MM.1S (cell line): Measurements from ENCODE around the gene PRDM12.

Experiments
- DNase-seq: peaks from one replicate; pipeline ENCODE4 v3.0.0-alpha.2; 2015
- H2AFZ ChIP-seq: fragments of 300-600 bp; sonication (generic); 2 replicates; pipeline ENCODE4 v1.6.0; 2016; ENCODE audit warnings: antibody characterized with exemption, low read length
- H3F3A ChIP-seq: fragments of 300-600 bp; sonication (generic); 2 replicates; pipeline ENCODE4 v1.6.1; 2016; ENCODE audit warnings: mild to moderate bottlenecking, antibody characterized with exemption, low read length, moderate library complexity, mixed read lengths; ENCODE audit not compliant: insufficient read depth
- H3K27ac ChIP-seq: fragments of 300-600 bp; sonication (generic); 2 replicates; pipeline ENCODE4 v1.5.1; 2016; ENCODE audit warnings: mild to moderate bottlenecking, low read length
- H3K27me3 ChIP-seq: fragments of 300-600 bp; sonication (generic); replicated peaks from 2 replicates; pipeline ENCODE4 v1.6.0; 2016; ENCODE audit warnings: low read length; ENCODE audit not compliant: insufficient read depth
- H3K36me3 ChIP-seq: fragments of 300-600 bp; sonication (generic); replicated peaks from 2 replicates; pipeline ENCODE4 v1.6.1; 2016; ENCODE audit warnings: mild to moderate bottlenecking, low read length, mixed read lengths; ENCODE audit not compliant: insufficient read depth
- H3K4me1 ChIP-seq: fragments of 300-600 bp; sonication (generic); 2 replicates; pipeline ENCODE4 v1.6.1; 2016; ENCODE audit warnings: low read length, mixed read lengths
- H3K4me2 ChIP-seq: fragments of 300-600 bp; sonication (generic); 2 replicates; pipeline ENCODE4 v1.6.0; 2016; ENCODE audit warnings: low read depth, low read length
- H3K4me3 ChIP-seq: fragments of 300-600 bp; sonication (generic); 2 replicates; pipeline ENCODE4 v1.5.1; 2016; ENCODE audit warnings: low read length, mixed read lengths
- H3K79me2 ChIP-seq: fragments of 300-600 bp; sonication (generic); 2 replicates; pipeline ENCODE4 v1.6.1; 2016; ENCODE audit warnings: mixed run types, low read length, mixed read lengths
- H3K9ac ChIP-seq: fragments of 300-600 bp; sonication (generic); 2 replicates; pipeline ENCODE4 v1.6.1; 2016; ENCODE audit warnings: low read length, mixed read lengths
- H3K9me2 ChIP-seq: fragments of 300-600 bp; sonication (generic); replicated peaks from 2 replicates; pipeline ENCODE4 v1.6.1; 2016; ENCODE audit warnings: mild to moderate bottlenecking, low read length, mixed read lengths; ENCODE audit not compliant: insufficient read depth
- H3K9me3 ChIP-seq: fragments of 300-600 bp; sonication (generic); replicated peaks from 2 replicates; pipeline ENCODE4 v1.6.1; 2016; ENCODE audit warnings: mild to moderate bottlenecking, low read length, mixed read lengths; ENCODE audit not compliant: insufficient read depth
- H4K20me1 ChIP-seq: fragments of 300-600 bp; sonication (generic); 2 replicates; pipeline ENCODE4 v1.6.1; 2016; ENCODE audit warnings: mild to moderate bottlenecking, low read length, moderate library complexity, mixed read lengths; ENCODE audit not compliant: insufficient read depth
- EZH2 ChIP-seq: fragments of 300-600 bp; sonication (generic); optimal IDR thresholded peaks from 2 replicates; pipeline ENCODE3; 2017; ENCODE audit warnings: low read depth, mild to moderate bottlenecking, antibody characterized with exemption, low read length, mixed read lengths
- EZH2phosphoT487 ChIP-seq: fragments of 300-600 bp; sonication (generic); IDR thresholded peaks from 2 replicates; pipeline ENCODE4 v1.6.1; 2018; ENCODE audit warnings: antibody characterized with exemption, low read length
- TF ChIP-seq, protein P1 (sequence below): fragments of 300-600 bp; sonication (generic); IDR thresholded peaks from 2 replicates; pipeline ENCODE4 v1.5.1; 2016; ENCODE audit warnings: antibody characterized with exemption, low read length, mixed read lengths

PRDM12 gene

GRCh38 chr9:130630506-130631330 lies 33.7 kb upstream of the PRDM12 start:
- Histone ChIP-seq H3K9ac (no peak overlapping the region), H3K9me3 (no peaks in the 10 kb centered on the region), H3K36me3 (no peaks in the 10 kb centered on the region), H3K4me1 (no peaks in the 10 kb centered on the region), H3K27me3 (no peaks in the 10 kb centered on the region), H3K4me2 (no peak overlapping the region), H3K27ac (no peak overlapping the region), H3K9me2 (no peaks in the 10 kb centered on the region), H3F3A (no peaks in the 10 kb centered on the region), H3K79me2 (no peaks in the 10 kb centered on the region), H2AFZ (no peak overlapping the region), H4K20me1 (no peaks in the 10 kb centered on the region), H3K4me3 (no peak overlapping the region)
- no peak for TF ChIP-seq EZH2
- TF ChIP-seq, protein P1, sequence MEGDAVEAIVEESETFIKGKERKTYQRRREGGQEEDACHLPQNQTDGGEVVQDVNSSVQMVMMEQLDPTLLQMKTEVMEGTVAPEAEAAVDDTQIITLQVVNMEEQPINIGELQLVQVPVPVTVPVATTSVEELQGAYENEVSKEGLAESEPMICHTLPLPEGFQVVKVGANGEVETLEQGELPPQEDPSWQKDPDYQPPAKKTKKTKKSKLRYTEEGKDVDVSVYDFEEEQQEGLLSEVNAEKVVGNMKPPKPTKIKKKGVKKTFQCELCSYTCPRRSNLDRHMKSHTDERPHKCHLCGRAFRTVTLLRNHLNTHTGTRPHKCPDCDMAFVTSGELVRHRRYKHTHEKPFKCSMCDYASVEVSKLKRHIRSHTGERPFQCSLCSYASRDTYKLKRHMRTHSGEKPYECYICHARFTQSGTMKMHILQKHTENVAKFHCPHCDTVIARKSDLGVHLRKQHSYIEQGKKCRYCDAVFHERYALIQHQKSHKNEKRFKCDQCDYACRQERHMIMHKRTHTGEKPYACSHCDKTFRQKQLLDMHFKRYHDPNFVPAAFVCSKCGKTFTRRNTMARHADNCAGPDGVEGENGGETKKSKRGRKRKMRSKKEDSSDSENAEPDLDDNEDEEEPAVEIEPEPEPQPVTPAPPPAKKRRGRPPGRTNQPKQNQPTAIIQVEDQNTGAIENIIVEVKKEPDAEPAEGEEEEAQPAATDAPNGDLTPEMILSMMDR = no peak
- TF ChIP-seq EZH2phosphoT487 = no peak
- DNase-seq = no peak

DNA sequence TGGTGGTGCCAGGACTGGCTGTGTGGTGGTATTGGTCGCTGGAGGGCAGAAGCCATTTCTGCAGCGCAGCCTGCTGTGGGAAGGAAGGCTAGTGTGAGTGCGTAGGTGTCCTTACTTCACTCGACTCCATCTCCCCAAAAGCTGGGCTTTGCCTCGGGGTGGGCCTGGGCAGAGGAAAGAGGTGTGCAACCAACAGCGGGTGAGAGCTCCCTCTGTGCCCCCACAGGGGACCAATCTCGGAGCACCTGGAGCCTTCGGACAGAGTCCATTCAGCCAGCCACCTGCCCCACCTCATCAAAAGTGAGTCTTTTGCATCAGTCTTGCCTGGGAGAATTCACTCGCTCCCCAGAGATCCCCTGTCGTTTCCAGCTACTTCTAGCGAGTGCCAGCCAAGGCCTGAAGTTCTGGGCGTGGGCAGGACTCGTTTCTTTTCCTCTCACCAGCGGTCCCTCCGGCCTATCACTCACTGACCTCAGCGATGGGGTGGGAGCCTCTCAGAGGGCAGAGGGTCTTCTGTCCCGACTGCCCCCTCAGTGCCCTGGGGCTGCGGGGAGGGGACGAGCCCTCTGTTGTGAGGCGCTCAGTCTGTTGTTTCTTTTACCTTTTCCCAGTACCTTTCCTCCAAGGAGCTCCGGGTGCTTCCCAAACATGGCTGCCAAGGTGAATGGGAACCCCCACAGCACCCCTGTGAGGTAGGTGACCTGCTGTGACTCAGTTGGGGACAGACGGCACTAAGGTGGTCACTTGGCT lies 32.9 kb upstream of the PRDM12 start:
- Histone ChIP-seq H3K36me3 (no peaks in the 10 kb centered on the region), H3K27ac (no peak overlapping the region), H3F3A (no peaks in the 10 kb centered on the region), H2AFZ (no peak overlapping the region), H3K4me3 (no peak overlapping the region), H3K4me2 (no peak overlapping the region), H4K20me1 (no peaks in the 10 kb centered on the region), H3K79me2 (no peaks in the 10 kb centered on the region), H3K9me2 (no peaks in the 10 kb centered on the region), H3K9ac (no peak overlapping the region), H3K4me1 (no peaks in the 10 kb centered on the region), H3K9me3 (no peaks in the 10 kb centered on the region), H3K27me3 (no peaks in the 10 kb centered on the region)
- no peak for DNase-seq
- TF ChIP-seq, protein P1 = no peak

DNA sequence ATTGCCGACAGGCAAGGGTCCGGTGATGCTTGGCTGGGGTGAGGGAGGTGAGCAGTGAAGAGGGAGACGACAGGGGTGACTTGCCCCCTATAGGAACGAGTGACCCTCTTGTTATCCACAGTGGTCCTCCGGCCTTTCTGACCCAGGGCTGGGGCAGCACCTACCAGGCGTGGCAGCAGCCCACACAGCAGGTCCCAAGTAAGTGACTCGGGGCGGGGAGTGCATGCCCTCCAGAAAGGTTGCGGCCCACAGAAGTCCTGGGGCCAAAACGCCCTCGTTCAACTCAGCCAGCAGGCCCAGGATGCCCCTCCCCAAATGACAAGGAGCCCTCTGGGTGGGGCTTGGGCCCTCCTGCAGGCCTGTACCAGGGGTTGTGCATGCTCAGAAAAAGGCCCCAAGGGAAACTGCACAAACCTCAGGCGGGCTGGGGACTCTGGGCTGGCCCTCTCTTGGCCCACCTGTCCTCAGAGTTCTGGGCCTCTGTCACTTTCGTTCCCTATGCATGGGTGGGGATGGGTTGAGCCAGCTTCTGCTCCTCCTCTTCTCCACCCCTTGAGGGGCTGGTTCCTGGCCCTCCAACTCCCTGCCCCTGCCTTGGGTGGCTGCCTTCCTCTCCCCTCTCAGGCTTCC lies 32.2 kb upstream of the PRDM12 start:
- Histone ChIP-seq H2AFZ (no peak overlapping the region), H3K27ac (no peak overlapping the region), H3K9me3 (no peaks in the 10 kb centered on the region), H3K9me2 (no peaks in the 10 kb centered on the region), H3K27me3 (no peaks in the 10 kb centered on the region), H3F3A (no peaks in the 10 kb centered on the region), H3K36me3 (no peaks in the 10 kb centered on the region), H3K79me2 (no peaks in the 10 kb centered on the region), H3K9ac (no peak overlapping the region), H3K4me3 (no peak overlapping the region), H3K4me1 (no peaks in the 10 kb centered on the region), H3K4me2 (no peak overlapping the region), H4K20me1 (no peaks in the 10 kb centered on the region)
- TF ChIP-seq EZH2phosphoT487 = no peak
- DNase-seq = no peak
